Bronchial epithelial cell (primary cell): ENCODE results near the gene PRKCZ. TPM values are rescaled to one million over a fixed set of nuclear protein-coding genes. Genes with fewer than 3 reads are reported as not detected.

Source experiments
- DNase-seq: peaks from one replicate; pipeline ENCODE4 v3.0.0-alpha.2; 2010; ENCODE audit warnings: low read depth
- FAIRE-seq: peaks from 2 replicates; lab custom pipeline; 2011; peaks lifted over from hg19 to GRCh38; lab: Jason Lieb, UNC
- H3K27me3 ChIP-seq: 2 replicates; pipeline ENCODE4 v1.5.1; 2011; ENCODE audit warnings: low read length; ENCODE audit not compliant: control insufficient read depth, insufficient read depth
- H3K36me3 ChIP-seq: 2 replicates; pipeline ENCODE4 v1.5.1; 2011; ENCODE audit warnings: low read length; ENCODE audit not compliant: control insufficient read depth, insufficient read depth
- H3K4me3 ChIP-seq: 2 replicates; pipeline ENCODE4 v1.5.1; 2011; ENCODE audit warnings: mild to moderate bottlenecking, low read depth, low read length, control low read depth
- CTCF ChIP-seq: IDR thresholded peaks from 2 replicates; pipeline ENCODE4 v1.5.1; 2011; ENCODE audit warnings: mild to moderate bottlenecking, moderate library complexity, low read length, control low read depth, inconsistent platforms; ENCODE audit not compliant: insufficient read depth, severe bottlenecking
- total RNA-seq: library from RNA; depleted of rRNA; stranded (reverse); fragments of >200 nt; gene quantifications from 2 replicates; pipeline ENCODE4 v1.2.1, GENCODE V29; 2014

PRKCZ gene
- total RNA-seq, 1 donor from 2014 or later = 38.4 TPM

- no peaks in the 10 kb centered on the region for H3K27me3 ChIP-seq
- no peaks in the 10 kb centered on the region for H3K36me3 ChIP-seq
- FAIRE-seq = no peak
- no peak for DNase-seq
- no peak for TF ChIP-seq CTCF
- no peak overlapping the region for H3K4me3 ChIP-seq
Measured at GRCh38 chr1:2210786-2211185, 160.6 kb downstream of the PRKCZ start.

- no peak for TF ChIP-seq CTCF
- DNase-seq (no peak), FAIRE-seq (no peak)
- no peaks in the 10 kb centered on the region for H3K27me3 ChIP-seq
- H3K36me3 ChIP-seq = no peaks in the 10 kb centered on the region
- H3K4me3 ChIP-seq = no peak overlapping the region
Measured at GRCh38 chr1:2212274-2212531, 162.0 kb downstream of the PRKCZ start.

GRCh38 chr1:2212532-2213491 lies 162.6 kb downstream of the PRKCZ start:
- H3K36me3 ChIP-seq = no peaks in the 10 kb centered on the region
- H3K4me3 ChIP-seq = peak overlapping the region; percentile 16
- FAIRE-seq (no peak), DNase-seq (peak; percentile 74)
- H3K27me3 ChIP-seq = no peaks in the 10 kb centered on the region
- peak; percentile 57 for TF ChIP-seq CTCF

- DNase-seq = no peak
- Histone ChIP-seq H3K27me3 (no peaks in the 10 kb centered on the region), H3K4me3 (no peak overlapping the region), H3K36me3 (no peaks in the 10 kb centered on the region)
- no peak for TF ChIP-seq CTCF
- no peak for FAIRE-seq
Measured at GRCh38 chr1:2213576-2214505, 163.6 kb downstream of the PRKCZ start.

- no peaks in the 10 kb centered on the region for H3K27me3 ChIP-seq
- H3K36me3 ChIP-seq = no peaks in the 10 kb centered on the region
- no peak for TF ChIP-seq CTCF
- H3K4me3 ChIP-seq = no peak overlapping the region
- FAIRE-seq = no peak
- no peak for DNase-seq
Measured at GRCh38 chr1:2214541-2215241, 164.5 kb downstream of the PRKCZ start.
